ENCODE results near the gene SLC39A11. TPM values are rescaled to one million over a fixed set of nuclear protein-coding genes. Genes with fewer than 3 reads are reported as not detected.

Gene SLC39A11
- total and polyA plus RNA-seq, 4 donors = 9.3 to 49.3 (median 24.7) TPM

DNA sequence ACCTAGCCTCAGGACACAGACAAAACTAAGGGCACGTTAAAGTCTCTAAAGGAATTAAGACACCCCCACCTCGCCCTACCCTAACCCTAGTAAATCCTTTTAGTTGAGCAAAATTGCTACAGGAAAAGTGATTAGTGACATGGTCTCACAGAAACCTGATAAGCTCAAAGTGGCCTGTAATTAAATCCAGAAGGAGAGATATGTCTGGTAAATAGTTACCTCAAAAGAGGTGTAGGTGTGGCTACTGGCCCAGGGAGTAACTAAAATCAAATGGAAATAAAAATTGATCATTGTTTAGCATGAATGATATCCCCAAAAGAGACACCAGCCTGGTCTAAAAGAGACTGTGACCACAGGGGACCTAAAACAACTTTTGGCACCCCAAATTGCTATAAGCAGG, 168.3 kb downstream of the SLC39A11 start:
- TF ChIP-seq, protein P1, sequence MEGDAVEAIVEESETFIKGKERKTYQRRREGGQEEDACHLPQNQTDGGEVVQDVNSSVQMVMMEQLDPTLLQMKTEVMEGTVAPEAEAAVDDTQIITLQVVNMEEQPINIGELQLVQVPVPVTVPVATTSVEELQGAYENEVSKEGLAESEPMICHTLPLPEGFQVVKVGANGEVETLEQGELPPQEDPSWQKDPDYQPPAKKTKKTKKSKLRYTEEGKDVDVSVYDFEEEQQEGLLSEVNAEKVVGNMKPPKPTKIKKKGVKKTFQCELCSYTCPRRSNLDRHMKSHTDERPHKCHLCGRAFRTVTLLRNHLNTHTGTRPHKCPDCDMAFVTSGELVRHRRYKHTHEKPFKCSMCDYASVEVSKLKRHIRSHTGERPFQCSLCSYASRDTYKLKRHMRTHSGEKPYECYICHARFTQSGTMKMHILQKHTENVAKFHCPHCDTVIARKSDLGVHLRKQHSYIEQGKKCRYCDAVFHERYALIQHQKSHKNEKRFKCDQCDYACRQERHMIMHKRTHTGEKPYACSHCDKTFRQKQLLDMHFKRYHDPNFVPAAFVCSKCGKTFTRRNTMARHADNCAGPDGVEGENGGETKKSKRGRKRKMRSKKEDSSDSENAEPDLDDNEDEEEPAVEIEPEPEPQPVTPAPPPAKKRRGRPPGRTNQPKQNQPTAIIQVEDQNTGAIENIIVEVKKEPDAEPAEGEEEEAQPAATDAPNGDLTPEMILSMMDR (IDR thresholded peaks at IDR 0.05; ENCODE audit: control extremely low read depth, extremely low read depth) = no peak
- Histone ChIP-seq H3K27ac (ENCODE audit: low read depth in 1 of 2, low read length in 1 of 2) (no peak overlapping the region), H3K27me3 (ENCODE audit: control insufficient read depth in 3 of 3, insufficient read depth in 3 of 3, low read length in 2 of 3) (no peaks in the 10 kb centered on the region), H3K9ac (ENCODE audit: insufficient read depth in 1 of 2, low read length in 2 of 2) (no peak overlapping the region), H3K9me3 (ENCODE audit: control insufficient read depth in 4 of 4, insufficient read depth in 3 of 4, low read length in 3 of 4) (no peaks in the 10 kb centered on the region), H3K36me3 (ENCODE audit: control insufficient read depth in 4 of 4, insufficient read depth in 4 of 4, low read length in 4 of 4) (peaks cover 0 to 1% (median 0%) of the 10 kb centered on the region in 4 donors), H3K4me1 (ENCODE audit: control insufficient read depth in 5 of 5, insufficient read depth in 5 of 5, low read length in 5 of 5) (no peaks in the 10 kb centered on the region), H3K4me3 (no peak overlapping the region)
- no peak for ATAC-seq (ENCODE audit: insufficient read depth, low FRiP score)
- WGBS, 2 donors = 90 to 94% methylated on average over 2 of the region's 2 CpGs
- DNase-seq = no peak

DNA sequence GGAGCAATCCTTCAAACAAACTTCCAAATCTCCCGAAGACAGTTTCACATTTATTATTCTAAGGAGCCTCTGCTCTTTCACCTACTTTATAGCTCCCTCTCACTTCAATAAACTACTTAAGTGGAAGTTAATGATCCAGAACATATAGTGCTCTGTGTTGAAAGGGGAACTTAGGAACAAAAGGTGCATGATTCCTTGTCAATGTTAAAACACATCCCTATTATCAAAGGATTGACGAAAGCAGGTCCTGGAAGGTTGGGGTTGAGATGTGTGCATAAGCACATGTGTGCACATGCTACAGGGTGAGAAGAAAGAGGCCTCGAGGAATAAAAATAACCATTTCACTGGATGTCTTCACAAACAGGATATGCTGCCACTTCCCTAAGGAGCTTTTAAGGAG, 170.3 kb downstream of the SLC39A11 start:
- no peak overlapping the region for H3K4me3 ChIP-seq
- no peak for DNase-seq
- H3K4me1 ChIP-seq (ENCODE audit: control insufficient read depth in 5 of 5, insufficient read depth in 5 of 5, low read length in 5 of 5) = no peaks in the 10 kb centered on the region
- H3K27me3 ChIP-seq (ENCODE audit: control insufficient read depth in 3 of 3, insufficient read depth in 3 of 3, low read length in 2 of 3) = no peaks in the 10 kb centered on the region
- peaks cover 0 to 4% (median under 1%) of the 10 kb centered on the region in 4 donors for H3K9me3 ChIP-seq (ENCODE audit: control insufficient read depth in 4 of 4, insufficient read depth in 3 of 4, low read length in 3 of 4)
- no peak for ATAC-seq (ENCODE audit: insufficient read depth, low FRiP score)
- H3K27ac ChIP-seq (ENCODE audit: low read depth in 1 of 2, low read length in 1 of 2) = no peak overlapping the region
- 73% methylated on average over 3 of the region's 3 CpGs for WGBS, 2 donors
- peaks cover 0 to 5% (median 0%) of the 10 kb centered on the region in 4 donors for H3K36me3 ChIP-seq (ENCODE audit: control insufficient read depth in 4 of 4, insufficient read depth in 4 of 4, low read length in 4 of 4)
- H3K9ac ChIP-seq (ENCODE audit: insufficient read depth in 1 of 2, low read length in 2 of 2) = no peak overlapping the region
- TF ChIP-seq, protein P1 (IDR thresholded peaks at IDR 0.05; ENCODE audit: control extremely low read depth, extremely low read depth) = no peak

DNA sequence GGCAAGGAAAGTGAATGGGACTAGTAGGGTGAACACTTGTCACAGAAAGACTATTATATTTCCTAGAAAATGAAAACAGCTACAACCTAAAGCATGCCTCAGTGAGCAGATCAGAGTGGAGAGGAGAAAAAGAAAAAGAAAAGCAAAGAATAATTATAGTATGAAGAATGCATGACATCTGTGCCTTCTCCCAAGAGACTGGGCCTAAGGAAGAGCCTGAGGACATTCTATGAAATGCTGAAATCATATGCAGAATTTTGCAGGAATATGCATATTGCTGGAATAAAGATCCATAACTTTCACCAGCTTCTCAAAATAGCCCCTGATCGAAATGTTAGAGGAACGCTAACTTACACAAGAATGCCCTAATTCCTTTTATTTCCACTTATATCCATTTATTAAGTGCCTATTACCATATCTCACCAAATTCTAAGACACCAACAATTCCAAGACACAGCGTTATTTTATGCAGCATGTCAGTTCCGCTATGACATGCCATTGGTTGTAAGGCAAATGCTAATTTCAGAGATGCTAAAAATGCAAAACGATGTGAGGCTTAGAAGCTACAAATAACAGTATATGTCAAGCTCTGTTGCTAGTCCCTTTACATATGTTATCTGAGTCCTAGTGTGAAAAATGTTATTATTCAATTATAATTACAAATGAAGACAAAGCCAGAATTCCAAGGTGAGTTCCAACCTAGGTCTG, 171.0 kb downstream of the SLC39A11 start:
- Histone ChIP-seq H3K9ac (ENCODE audit: insufficient read depth in 1 of 2, low read length in 2 of 2) (no peak overlapping the region), H3K4me1 (ENCODE audit: control insufficient read depth in 5 of 5, insufficient read depth in 5 of 5, low read length in 5 of 5) (no peaks in the 10 kb centered on the region), H3K9me3 (ENCODE audit: control insufficient read depth in 4 of 4, insufficient read depth in 3 of 4, low read length in 3 of 4) (peaks cover 0 to 4% (median under 1%) of the 10 kb centered on the region in 4 donors), H3K36me3 (ENCODE audit: control insufficient read depth in 4 of 4, insufficient read depth in 4 of 4, low read length in 4 of 4) (peaks cover 0 to 3% (median 0%) of the 10 kb centered on the region in 4 donors), H3K27me3 (ENCODE audit: control insufficient read depth in 3 of 3, insufficient read depth in 3 of 3, low read length in 2 of 3) (no peaks in the 10 kb centered on the region), H3K27ac (ENCODE audit: low read depth in 1 of 2, low read length in 1 of 2) (no peak overlapping the region), H3K4me3 (no peak overlapping the region)
- DNase-seq (no peak), ATAC-seq (ENCODE audit: insufficient read depth, low FRiP score) (no peak)
- 94 to 95% methylated on average over 5 of the region's 5 CpGs for WGBS, 2 donors
- TF ChIP-seq, protein P1 (IDR thresholded peaks at IDR 0.05; ENCODE audit: control extremely low read depth, extremely low read depth) = no peak

Data from lung (tissue), 12 donors.